Measurements from ENCODE around the gene AUTS2.
A peak's percentile ranks its signal among the peaks of the same experiment; 100 is the strongest.

Gene AUTS2

DNA sequence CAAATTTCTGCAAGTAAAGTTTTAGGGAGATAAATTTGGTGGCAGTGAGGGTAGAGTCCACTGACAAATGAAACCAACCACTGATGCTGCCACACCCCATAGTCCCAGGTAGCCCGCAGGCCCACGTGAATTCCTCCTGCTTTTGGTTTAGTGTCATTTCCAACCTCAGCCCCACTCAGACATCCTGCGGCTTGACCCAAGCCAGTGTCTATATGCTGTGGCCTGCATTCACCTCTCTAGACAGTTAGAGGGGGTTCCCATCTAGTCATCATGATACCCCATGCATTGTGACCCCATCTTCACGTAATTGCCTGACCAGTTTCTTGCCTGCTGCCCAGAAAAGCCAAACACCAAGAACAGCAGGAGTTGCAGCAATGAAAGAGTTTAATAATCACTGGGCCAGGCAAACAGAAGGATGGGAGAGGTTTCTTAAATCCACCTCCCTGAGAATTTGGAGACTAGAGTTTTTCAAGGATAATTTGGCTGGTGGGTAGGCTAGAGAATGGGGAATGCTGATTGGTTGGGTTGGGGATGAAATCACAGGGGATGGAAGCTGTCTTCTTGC, 1201.6 kb downstream of the AUTS2 start:
- H3K9me3 ChIP-seq (ENCODE audit: insufficient read depth, low read length), result peaks cover 27% of the 10 kb centered on the region; the same call in 1 of the 2 replicates
- no peak overlapping the region for H3K9ac ChIP-seq (ENCODE audit: low read length)
- H3K36me3 ChIP-seq (ENCODE audit: low read length), result no peaks in the 10 kb centered on the region; the same call in 1 of the 2 replicates
- no peaks in the 10 kb centered on the region for H3F3A ChIP-seq (ENCODE audit: insufficient read depth)
- H3K79me2 ChIP-seq (ENCODE audit: insufficient read depth, low read length), result no peaks in the 10 kb centered on the region
- no peaks in the 10 kb centered on the region for H3K27me3 ChIP-seq (ENCODE audit: low read length)
- H3K9me2 ChIP-seq (replicated peaks; ENCODE audit: insufficient read depth, low read length), result no peaks in the 10 kb centered on the region
- TF ChIP-seq EZH2phosphoT487 (conservative IDR thresholded peaks at IDR 0.05; ENCODE audit: low read length) (no peak), CTCF (IDR thresholded peaks at IDR 0.05; ENCODE audit: insufficient read depth, low read length, poor library complexity, severe bottlenecking) (no peak)
- no peak overlapping the region for H2AFZ ChIP-seq (ENCODE audit: low read depth, low read length, severe bottlenecking)
- no peaks in the 10 kb centered on the region for H4K20me1 ChIP-seq (ENCODE audit: low read depth, low read length)
- H3K27ac ChIP-seq (ENCODE audit: low read depth, low read length), result no peak overlapping the region
- no peak overlapping the region for H3K4me2 ChIP-seq (ENCODE audit: low read depth, low read length, poor library complexity, severe bottlenecking)
- H3K4me3 ChIP-seq (ENCODE audit: insufficient read depth, low read length, poor library complexity, severe bottlenecking), result no peak overlapping the region

GRCh38 chr7:70805360-70805759, 1207.1 kb downstream of the AUTS2 start:
- no peaks in the 10 kb centered on the region for H3K9me2 ChIP-seq (replicated peaks; ENCODE audit: insufficient read depth, low read length)
- no peak overlapping the region for H3K9ac ChIP-seq (ENCODE audit: low read length)
- H3K4me2 ChIP-seq (ENCODE audit: low read depth, low read length, poor library complexity, severe bottlenecking), result peak overlapping the region; percentile 37
- no peaks in the 10 kb centered on the region for H3K79me2 ChIP-seq (ENCODE audit: insufficient read depth, low read length)
- H3K27ac ChIP-seq (ENCODE audit: low read depth, low read length), result no peak overlapping the region
- H3K9me3 ChIP-seq (ENCODE audit: insufficient read depth, low read length), result peaks cover 17% of the 10 kb centered on the region; the same call in 1 of the 2 replicates
- no peak overlapping the region for H2AFZ ChIP-seq (ENCODE audit: low read depth, low read length, severe bottlenecking)
- no peaks in the 10 kb centered on the region for H3F3A ChIP-seq (ENCODE audit: insufficient read depth)
- H3K27me3 ChIP-seq (ENCODE audit: low read length), result no peaks in the 10 kb centered on the region
- no peaks in the 10 kb centered on the region for H4K20me1 ChIP-seq (ENCODE audit: low read depth, low read length)
- H3K36me3 ChIP-seq (ENCODE audit: low read length), result no peaks in the 10 kb centered on the region
- no peak for TF ChIP-seq EZH2phosphoT487 (conservative IDR thresholded peaks at IDR 0.05; ENCODE audit: low read length)
- no peak for TF ChIP-seq CTCF (IDR thresholded peaks at IDR 0.05; ENCODE audit: insufficient read depth, low read length, poor library complexity, severe bottlenecking)
- H3K4me3 ChIP-seq (ENCODE audit: insufficient read depth, low read length, poor library complexity, severe bottlenecking), result no peak overlapping the region

DNA sequence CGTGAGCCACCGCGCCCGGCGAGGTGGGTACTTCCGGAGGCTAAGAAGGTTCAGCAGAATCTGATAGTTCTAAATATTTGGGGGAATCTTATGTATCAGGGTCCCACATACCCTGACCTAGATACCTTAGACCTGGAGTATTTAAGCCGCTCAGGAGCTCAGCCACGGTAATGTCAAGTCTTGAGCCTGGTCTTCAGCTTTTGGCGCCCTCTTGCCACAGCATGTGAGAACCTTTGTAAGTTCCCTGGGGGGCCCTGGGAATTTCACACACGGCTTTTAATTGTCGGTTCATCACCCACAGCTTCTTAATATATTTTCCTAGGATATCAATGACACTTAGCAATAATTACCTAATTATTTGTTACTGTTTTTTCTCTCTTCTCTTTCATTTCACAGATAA, 1209.4 kb downstream of the AUTS2 start:
- H3K4me3 ChIP-seq (ENCODE audit: insufficient read depth, low read length, poor library complexity, severe bottlenecking), result no peak overlapping the region
- H3K9me2 ChIP-seq (replicated peaks; ENCODE audit: insufficient read depth, low read length), result no peaks in the 10 kb centered on the region
- no peak overlapping the region for H2AFZ ChIP-seq (ENCODE audit: low read depth, low read length, severe bottlenecking)
- no peaks in the 10 kb centered on the region for H4K20me1 ChIP-seq (ENCODE audit: low read depth, low read length)
- no peaks in the 10 kb centered on the region for H3K79me2 ChIP-seq (ENCODE audit: insufficient read depth, low read length)
- H3F3A ChIP-seq (ENCODE audit: insufficient read depth), result no peaks in the 10 kb centered on the region
- no peak overlapping the region for H3K4me2 ChIP-seq (ENCODE audit: low read depth, low read length, poor library complexity, severe bottlenecking)
- TF ChIP-seq CTCF (IDR thresholded peaks at IDR 0.05; ENCODE audit: insufficient read depth, low read length, poor library complexity, severe bottlenecking) (no peak), EZH2phosphoT487 (conservative IDR thresholded peaks at IDR 0.05; ENCODE audit: low read length) (no peak)
- no peaks in the 10 kb centered on the region for H3K36me3 ChIP-seq (ENCODE audit: low read length)
- no peaks in the 10 kb centered on the region for H3K9me3 ChIP-seq (ENCODE audit: insufficient read depth, low read length)
- H3K9ac ChIP-seq (ENCODE audit: low read length), result no peak overlapping the region
- no peaks in the 10 kb centered on the region for H3K27me3 ChIP-seq (ENCODE audit: low read length)
- no peak overlapping the region for H3K27ac ChIP-seq (ENCODE audit: low read depth, low read length)

Measured in SU-DHL-6 (cell line).